Muscle of arm (tissue), 12 donors: ENCODE results near the gene SLC8A2. TPM values are rescaled to one million over a fixed set of nuclear protein-coding genes. Genes with fewer than 3 reads are reported as not detected.

ENCODE experiments used
- DNase-seq: peaks from one replicate; pipeline ENCODE4 v3.0.0-alpha.2; 2013
- polyA plus RNA-seq, 12 donors: library from polyadenylated mRNA; unstranded; fragments of 120-200 nt; gene quantifications; one replicate each; pipeline ENCODE4 v1.2.1, GENCODE V29; 2013; ENCODE audit not compliant: insufficient read length in 12 of 12

Gene SLC8A2
- polyA plus RNA-seq, 12 donors, result 0.11 to 0.51 (median 0.37) TPM; not detected in 2

DNA sequence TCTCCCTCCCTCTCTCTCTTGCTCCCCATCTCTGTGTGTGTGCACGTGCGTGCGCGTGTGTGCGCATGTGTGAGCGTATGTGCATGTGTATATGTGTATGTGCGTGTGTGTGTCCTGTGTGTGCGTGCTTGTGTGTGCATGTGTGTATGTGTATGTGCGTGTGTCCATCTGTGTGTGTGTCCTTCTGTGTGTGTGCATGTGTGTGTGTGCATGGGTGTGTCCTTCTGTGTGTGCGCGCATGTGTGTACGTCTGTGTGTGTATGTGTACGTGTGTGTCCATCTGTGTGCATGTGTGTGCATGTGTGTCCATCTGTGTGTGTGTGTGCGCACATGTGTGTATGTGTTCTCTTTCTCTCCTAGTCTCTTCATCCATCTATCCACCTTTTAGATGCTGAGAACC is 12.2 kb downstream of the SLC8A2 start:
- no peak for DNase-seq

DNA sequence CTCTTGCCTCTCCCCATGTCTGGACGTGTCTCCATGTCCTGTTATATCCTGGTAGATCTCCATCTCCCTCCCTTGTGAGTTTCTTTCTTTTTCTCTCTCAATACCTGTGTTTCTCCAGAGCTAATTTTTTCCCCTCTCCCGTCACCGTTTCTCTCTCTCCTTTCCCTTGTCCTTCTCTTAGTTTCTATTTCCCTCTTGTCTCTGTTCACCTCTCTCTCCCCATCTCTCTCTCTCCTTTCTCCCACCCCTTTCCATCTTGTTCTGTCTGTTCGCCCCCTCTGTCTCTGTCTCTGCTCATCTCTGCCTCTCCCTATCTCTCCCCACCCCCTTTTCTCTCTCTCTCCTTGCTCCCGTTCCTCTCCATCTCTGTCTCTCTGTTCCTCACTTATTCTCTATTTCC is 13.0 kb downstream of the SLC8A2 start:
- DNase-seq, result no peak

DNA sequence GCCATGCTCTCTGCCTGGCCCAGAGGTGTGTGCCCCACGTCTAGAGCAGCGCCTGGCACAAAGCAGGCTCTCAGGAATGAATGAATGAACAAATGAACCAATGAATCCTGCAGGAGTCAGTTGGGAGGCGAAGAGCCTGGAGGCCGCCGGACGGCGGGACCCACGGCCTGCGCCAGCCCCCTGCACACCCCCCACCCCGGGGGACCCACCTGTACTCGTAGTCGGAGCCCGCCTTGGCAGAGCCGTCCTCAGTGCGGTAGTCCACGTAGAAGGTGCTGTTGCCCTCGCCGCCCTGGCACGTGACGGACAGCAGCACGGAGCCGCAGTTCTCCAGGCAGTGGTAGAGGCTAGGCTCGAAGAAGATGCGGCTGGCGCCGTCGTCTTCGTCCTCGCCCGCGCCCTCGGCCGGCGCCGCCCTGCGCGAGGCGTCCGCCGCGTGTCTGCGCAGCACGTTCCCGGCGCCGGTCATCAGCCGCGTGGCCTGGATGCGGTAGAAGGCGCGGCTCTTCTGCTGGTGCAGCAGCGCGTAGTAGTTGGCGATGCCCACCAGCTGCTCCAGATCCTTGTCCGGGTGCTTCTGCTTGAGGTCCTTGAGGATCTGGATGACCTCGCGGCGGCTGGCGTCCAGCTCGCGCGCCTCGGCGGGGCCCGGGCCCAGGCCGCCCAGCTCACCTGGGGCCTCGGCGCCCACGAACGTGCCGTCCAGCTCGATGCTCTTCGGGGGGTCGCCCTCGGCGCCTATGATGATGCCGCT is 14.8 kb downstream of the SLC8A2 start:
- DNase-seq, result no peak

DNA sequence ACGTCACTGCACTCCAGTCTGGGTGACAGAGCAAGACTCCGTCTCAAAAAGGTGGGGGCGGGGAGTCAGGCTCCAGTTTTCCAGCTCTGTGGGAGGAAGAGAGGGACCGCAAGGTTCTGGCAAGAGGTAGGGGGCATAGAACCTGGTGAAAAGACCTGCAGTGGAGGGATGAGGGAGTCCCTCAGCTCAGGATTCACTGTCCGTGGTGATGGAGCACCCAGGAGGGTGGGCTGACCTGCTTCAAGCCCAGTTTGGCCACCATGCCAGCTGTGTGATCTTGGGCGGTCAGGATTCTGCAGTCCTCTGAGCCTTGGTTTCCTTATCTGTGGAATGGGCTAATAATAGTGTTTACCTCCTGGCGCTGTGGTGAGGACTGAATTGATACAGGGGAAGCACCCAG is 21.2 kb downstream of the SLC8A2 start:
- no peak for DNase-seq

DNA sequence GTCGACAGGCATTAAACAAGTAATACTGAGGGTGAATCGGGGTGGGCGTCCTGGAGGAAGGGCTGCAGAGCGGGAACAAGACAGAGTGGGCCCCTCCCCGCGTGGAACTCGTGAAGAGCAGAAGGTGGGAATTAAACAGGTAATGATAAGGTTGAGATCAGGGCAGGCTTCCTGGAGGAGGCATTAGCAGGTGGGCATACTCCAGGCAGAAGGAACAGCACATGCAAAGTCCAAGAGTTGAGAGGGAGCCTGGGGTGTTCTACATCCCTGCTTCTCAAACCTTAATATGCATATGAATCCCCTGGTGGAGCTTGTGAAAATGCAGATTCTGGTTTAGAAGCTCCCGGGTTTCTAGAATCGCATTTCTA is 23.3 kb downstream of the SLC8A2 start:
- DNase-seq, result no peak

DNA sequence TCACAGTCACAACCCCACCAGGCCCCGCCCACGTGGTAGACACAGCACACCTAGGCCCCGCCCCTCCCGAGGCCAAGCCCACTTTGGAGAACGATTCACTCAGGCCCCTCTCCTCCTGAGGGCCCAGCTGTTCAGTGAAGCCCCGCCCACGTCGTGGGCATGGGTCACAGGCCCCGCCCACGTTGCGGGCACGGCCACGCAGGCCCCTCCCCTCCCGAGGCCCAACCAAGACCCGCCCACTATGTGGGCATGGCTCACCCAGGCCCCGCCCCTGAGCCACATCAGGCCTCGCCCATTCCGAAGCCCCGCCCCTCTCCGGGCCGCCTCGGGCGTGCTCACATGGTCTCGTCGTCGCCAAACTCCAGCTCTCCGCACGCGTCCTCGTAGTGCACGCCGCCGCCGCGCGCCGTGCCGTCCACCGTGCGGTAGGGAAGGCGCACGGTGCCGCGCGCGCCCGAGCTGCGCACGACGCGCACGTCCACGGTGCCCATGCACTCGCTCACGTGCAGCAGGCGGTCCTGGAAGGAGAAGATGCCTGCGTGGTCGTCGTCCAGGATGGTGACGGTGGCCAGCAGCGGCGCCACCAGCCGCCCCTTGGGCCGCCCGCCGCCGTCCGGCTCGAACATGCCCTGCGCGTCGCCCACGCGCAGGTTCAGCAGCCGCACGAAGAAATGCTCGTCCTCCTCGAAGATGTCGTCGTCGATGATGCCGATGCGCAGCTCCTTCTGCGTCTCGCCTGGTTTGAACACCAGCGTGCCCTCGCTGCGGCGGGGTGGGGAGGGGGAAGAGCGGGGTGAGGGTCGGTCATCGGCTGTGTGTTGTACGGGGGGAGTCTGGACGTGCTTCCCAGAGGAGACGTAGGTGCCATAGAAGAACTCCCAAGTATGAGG is 24.0 kb downstream of the SLC8A2 start:
- no peak for DNase-seq

DNA sequence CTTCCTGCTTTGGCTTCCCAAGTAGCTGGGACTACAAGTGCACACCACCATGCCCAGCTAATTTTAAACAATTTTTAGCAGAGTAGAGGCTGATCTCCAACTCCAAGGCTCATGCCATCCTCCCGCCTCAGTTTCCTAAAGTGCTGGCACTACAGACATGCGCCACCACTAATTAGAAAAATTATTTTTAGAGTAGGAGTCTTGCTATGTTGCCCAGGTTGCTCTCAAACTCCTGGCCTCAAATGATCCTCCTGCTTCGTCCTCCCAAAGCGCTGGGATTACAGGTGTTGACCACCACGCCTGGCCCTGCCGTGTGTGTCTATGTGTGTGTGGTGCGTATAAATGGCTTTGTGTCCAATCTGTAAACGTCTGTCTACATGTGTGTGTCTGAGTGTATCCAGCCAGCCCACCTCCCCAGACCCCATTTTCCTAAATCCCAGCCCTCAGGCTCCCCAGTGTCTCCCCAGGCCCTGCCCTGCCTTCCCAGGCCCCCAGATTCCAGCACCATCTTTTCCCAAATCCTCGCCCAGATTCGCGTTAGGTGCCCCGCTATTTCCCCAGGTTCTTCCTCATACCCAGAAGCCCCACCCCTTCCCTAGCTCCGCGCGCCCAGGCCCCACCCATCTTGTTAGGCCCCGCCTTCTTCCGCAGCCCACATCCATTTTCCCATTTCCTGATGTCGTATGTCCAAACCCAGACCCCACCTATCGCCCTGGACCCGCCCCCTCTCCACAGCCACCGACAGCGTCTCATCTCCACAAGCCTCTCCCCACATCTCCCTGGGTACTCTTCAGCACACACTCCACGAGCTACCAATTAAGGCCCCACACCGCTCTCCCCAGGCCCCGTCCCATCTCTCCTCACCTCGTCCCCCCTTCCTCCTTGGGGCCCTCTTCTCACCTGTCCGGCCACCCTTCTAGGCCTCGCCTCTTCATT is 24.9 kb downstream of the SLC8A2 start:
- DNase-seq, result no peak

DNA sequence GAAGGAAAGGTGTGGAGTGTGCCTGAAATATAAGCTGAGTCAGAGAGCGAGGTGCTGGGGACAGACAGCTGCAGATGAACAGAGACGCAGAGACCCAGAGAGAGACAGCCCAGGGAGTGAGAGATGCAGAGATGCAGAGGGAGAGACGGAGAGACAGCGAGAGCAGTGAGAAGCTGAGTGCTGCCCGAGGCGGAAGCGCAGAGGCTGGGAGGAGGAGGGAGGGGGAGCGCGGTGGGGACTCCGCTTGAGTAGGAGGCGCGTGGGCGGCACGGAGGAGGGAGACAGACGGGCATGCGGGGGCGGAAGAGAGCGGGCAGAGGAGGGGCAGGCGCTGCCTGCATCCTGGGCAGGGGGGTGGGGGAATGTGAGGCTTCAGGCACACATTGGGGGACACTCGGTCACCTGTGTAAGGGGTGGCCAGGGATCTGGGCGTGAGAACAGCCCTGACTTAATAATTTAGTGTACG is 25.7 kb downstream of the SLC8A2 start:
- DNase-seq, result no peak

DNA sequence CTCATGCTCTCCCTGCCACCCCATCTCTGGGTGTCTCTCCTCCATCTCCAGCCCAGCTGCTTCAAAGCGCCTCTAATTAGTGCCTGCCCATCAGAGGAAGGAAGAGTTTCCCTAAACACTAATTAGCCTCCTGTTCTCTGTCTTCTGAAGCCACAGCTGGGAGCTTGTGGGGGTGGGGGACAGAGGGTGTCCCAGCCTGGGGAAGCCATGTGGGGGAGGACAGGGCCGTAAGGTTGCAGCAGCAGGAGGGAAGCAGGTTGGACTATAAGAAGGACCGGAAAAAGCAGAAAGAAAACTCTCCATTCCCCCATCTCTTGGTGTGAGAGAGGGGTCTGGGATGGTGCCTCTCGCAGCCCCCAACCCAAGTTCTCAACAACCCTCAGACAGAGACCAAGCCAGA is 26.2 kb downstream of the SLC8A2 start:
- DNase-seq, result no peak

DNA sequence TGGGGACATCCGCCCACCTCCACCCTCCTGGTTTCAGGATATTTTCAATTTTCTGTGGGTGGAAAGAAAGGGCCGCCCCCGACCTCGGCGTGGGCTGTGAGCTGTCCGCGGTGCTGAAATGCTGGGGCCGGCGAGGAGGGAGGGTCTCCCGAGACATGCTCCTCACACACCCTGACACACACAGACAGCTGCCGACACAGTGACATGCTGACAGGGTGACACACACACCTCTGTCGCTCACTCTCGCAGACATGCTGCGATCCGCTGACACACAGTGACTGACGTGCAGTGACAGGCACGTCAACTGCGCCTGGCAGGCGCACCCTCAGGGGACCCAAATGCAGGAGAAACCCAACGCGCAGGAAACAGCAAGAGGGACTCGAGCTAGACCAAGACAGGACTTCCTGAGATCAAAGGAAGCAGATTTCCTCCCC is 27.3 kb downstream of the SLC8A2 start:
- no peak for DNase-seq

DNA sequence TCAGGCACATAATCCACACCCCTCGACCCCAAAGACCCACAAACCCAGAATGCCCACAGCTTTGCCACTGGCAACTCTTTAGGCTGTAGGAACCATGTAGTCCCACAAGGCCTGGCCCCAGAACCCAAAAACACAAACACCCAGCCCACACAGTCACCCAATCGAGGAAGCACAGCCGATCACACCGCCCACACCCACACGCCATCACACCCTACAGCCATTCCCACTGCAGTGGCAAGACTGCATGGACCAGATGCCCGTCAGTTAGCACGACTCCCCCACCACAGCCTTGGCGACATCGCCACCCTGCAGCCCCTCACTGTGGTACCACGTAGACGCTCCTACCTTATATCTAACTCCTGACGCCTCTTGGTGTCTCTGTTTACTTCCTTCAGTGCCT is 28.4 kb downstream of the SLC8A2 start:
- DNase-seq, result no peak

DNA sequence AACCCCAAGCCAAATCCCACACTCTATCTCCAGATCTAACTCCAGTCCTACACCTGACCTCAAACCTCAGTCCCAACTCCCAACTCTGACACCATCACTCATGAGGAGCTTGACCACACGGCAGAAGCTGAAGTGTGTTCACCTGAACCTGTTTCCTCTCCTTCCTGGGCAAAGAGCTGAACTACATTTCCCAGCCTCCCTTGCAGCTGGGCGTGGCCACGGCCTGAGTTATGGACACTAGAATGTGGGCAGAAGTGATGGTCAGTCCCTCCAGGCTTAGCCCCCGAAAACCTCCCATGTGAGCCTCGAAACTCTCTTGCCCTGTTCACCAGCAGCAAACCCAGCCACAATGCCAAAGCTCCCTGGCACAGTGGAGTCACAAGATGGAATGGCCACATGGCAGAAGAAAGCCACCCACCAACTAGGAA is 32.9 kb downstream of the SLC8A2 start:
- no peak for DNase-seq

DNA sequence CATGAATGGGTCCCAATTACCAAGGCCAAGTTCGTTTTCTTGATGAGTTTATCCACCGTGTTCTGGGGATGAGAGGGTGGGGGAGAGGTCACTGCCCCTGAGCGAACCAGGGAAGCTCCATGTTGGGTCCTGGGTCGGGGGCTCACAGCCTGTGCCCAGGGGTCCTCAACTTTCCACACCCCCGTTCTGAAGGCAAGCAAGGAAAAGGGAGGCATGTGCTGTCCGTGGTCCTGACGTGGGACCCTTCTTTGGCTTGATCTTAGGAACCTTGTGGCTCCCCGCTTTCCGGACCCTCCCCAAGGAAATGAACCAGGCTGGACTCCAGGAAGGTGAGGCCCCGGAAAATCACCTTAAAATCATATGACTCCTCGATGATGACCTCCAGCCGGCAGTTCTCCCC is 34.2 kb downstream of the SLC8A2 start:
- DNase-seq, result no peak

DNA sequence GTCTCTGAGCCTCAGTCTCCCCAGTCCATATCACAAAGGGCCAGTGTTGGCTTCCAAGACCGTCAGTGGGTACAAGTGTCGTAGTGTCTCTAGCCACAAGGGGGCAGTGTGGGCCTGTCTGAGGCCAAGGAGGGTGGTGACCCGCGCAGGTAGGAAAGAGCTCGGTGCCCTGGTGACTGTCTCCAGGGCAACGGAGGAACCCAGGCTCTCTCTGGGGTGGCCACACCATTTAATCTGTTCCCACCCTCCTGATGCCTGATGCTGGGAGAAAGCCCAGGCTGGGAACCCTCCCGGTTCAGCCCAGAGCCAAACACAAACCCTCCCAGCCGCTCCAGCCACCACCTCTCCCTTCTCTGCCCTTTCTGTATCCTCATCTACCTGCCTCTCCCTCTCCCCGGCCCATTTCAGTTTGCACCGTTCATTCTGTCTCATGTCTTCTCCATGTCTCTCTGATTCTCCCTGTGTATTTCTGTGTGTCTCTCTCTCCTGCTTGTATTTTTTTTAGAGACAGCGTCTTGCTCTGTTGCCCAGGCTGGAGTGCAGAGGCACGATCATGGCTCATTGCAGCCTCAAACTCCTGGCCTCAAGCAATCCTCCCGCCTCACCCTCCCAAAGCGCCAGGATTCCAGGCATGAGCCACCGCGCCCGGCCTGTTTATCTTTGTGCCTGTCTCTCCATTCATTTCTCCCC is 34.8 kb downstream of the SLC8A2 start:
- DNase-seq, result peak; percentile 60

DNA sequence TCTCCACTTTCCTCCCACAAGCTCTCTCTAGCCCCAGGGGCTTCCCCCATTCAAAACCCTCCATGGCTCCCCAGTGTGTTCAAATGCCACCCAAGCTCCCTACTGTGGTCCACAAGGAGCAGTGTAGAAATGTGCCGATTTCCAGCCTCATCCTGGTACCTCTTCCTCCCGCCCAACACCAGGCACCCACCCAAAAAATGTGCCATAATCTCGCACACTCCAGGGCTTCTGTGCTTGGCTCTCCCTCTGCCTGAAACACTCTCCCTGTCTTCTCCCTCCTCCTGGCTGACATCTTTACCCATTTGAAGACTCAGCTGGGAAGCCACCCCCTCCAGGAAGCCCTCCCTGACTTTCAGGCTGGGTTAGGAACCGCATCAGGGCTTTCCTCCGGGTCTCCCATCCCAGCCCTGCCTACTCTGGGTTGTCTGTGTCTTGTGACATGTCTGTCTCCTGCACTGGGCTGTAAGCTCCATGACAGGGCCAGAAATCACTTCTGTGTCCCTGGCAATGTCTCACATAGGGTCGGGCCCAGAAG is 35.7 kb downstream of the SLC8A2 start:
- DNase-seq, result no peak

DNA sequence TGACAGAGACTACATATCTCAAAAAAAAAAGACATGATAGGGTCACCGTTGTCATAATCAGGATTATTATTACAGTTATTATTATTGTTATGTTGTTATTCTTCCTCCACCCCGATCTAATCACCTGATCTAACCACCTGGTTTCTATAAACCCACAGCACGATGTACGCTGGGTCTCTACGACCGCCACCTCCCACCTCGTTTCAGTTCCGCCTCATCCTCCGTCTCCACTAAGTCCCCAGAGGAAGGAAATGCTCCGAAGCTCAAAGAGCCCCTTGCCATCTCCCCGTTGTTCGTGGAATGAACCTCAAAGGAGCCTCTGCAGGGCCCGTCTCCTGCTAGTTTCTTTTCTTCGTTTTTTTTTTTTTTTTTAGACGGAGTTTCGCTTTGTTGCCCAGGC is 36.5 kb downstream of the SLC8A2 start:
- DNase-seq, result no peak

DNA sequence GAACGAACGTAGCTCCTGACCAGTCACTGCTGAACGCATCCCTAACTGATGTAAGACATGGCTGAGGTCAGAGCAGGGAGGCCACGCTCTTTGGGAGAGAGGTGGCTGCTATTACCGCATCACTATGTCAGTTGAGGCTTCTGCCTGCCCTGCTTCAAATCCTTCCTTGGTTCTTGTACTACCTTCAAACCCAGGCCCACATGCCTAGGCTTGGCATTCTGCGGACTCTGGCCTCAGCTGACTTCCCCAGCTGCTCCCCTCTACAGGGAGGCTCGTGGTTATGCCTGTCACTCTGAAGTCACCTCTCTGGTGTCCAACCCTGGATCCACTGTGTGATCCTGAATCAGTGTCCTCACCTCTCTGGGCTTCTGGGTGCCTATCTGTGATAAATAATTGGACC is 37.6 kb downstream of the SLC8A2 start:
- no peak for DNase-seq

DNA sequence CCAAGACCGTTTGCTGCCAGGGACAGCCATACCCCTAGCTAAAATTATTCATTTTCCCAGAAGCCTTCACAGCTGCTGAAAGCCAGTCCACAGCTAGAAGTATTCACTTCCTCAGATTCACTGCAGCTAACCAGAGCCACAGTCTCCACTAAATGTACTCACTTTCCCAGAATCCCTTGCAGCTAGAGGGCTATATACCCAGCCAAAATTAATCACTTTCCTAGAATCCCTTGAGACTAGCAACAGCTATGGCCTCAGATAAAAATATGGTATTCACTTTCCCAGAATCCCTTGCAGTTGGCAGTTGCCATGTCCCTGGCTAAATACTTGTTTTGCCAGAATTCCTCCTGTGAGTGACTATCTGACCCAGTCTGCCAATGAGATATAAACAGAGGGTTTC is 38.6 kb downstream of the SLC8A2 start:
- no peak for DNase-seq

DNA sequence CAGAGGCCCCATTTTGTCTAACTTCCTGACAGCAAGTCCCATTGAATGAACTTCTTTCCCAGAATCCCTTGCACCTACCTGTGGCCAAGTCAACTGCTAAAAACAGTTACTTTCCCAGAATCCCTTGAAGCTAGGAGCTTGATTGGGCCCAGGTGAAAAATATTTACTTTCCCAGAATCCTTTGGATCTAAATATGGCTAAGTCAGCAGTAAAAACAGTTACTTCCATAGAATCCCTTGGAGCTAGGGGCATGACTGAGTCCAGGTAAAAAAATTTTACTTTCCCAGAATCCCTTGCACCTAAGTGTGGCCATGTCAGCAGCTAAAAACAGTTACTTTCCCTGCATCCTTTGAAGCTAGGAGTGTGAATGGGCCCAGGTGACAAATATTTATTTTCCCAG is 39.2 kb downstream of the SLC8A2 start:
- DNase-seq, result no peak

DNA sequence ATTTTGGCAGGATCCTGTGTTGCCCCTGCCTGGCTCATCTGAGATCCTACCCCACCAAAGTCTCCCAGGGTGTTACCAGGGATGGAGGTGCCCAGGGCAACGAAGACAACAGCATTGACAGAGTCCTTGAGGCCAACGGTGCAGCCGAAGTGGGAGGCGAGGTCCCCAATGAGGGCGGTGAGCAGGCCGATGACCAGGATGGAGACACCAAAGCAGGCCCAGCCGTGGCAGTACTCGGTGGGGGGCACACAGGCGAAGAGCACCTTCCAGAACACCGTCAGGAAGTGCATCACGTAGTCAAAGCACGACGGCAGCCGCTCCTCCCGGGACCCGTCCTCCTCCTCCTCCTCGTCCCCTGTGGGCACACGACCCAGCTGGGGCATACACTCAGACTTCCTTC is 39.6 kb downstream of the SLC8A2 start:
- DNase-seq, result no peak
